ENCODE measurements around the gene CRYBA1. TPM values are rescaled to one million over a fixed set of nuclear protein-coding genes. Genes with fewer than 3 reads are reported as not detected.

Gene CRYBA1
- total RNA-seq, 2 donors from 2014 or later, result not detected

DNA sequence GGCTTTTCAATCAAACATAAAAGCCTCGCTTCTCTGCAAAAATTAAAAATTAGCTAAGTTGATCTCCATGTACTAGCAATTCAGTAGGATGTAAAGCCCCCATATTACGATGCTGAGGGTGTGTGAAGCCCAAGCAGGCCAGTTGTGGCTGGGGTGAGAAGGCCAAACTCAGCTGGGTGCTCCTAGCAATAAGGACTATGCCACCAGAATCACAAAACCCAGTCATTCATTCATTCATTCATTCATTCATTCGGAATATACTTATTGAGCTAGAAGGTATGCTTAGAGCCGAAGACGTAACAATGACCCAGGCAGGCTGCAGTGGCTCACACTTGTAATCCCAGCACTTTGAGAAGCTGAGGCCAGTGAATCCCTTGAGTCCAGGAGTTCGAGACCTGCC is 3.9 kb upstream of the CRYBA1 start:
- H3K9me3 ChIP-seq (ENCODE audit: control insufficient read depth, low read length, poor library complexity, severe bottlenecking), result no peaks in the 10 kb centered on the region
- DNase-seq, result no peak
- no peak for ATAC-seq
- peaks cover 3% of the 10 kb centered on the region for H3K4me1 Mint-ChIP-seq
- no peak overlapping the region for H3K27ac Mint-ChIP-seq
- no peak overlapping the region for H3K4me3 Mint-ChIP-seq
- no peaks in the 10 kb centered on the region for H3K27me3 Mint-ChIP-seq
- H3K36me3 Mint-ChIP-seq (ENCODE audit: low read depth), result no peaks in the 10 kb centered on the region

DNA sequence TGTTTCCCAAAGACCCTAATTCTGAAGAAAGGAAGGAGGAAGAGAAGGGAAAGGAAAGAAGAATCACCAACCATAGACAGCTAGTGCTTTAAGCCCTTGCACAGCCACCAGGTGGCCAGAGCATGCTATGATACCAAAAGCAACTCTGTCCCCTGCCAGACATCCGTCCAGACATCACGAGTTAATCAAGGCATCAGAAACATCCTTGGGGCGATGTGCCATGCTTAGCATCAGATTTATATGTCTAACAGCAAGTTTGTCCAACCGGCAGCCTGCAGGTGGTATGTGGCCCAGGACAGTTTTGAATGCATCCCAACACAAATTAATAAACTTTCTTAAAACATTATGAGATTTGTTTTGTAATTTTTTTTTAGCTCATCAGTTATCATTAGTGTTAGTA is 2.9 kb upstream of the CRYBA1 start:
- Mint-ChIP-seq H3K27ac (no peak overlapping the region), H3K4me1 (peaks cover 3% of the 10 kb centered on the region), H3K36me3 (ENCODE audit: low read depth) (no peaks in the 10 kb centered on the region), H3K27me3 (no peaks in the 10 kb centered on the region), H3K4me3 (no peak overlapping the region)
- no peak for DNase-seq
- no peak for ATAC-seq
- no peaks in the 10 kb centered on the region for H3K9me3 ChIP-seq (ENCODE audit: control insufficient read depth, low read length, poor library complexity, severe bottlenecking)

DNA sequence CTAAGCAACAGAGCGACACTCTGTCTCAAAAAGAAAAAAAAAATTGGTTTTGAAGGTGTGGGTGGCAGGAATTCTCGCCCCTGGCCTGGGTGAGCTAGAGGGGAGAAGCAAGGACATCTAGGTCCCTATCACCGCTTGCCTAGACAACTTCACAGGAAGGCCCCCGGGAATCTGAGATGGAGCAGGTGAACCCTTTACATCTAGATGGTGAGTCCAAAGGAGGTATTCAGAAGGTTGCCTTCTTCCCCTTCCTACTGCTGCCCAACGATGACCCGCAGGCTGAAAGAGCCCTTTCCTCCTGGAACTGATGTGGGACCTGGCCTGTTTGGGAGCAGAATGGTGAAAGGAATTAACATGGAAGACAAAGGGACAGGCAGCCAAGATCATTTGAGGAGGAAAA is 1.3 kb upstream of the CRYBA1 start:
- no peaks in the 10 kb centered on the region for H3K36me3 Mint-ChIP-seq (ENCODE audit: low read depth)
- H3K27ac Mint-ChIP-seq, result no peak overlapping the region
- no peak overlapping the region for H3K4me3 Mint-ChIP-seq
- DNase-seq, result no peak
- no peaks in the 10 kb centered on the region for H3K27me3 Mint-ChIP-seq
- peaks cover 3% of the 10 kb centered on the region for H3K4me1 Mint-ChIP-seq
- no peak for ATAC-seq
- H3K9me3 ChIP-seq (ENCODE audit: control insufficient read depth, low read length, poor library complexity, severe bottlenecking), result no peaks in the 10 kb centered on the region

GRCh38 chr17:29247219-29247618 is 560 bp downstream of the CRYBA1 start:
- H3K9me3 ChIP-seq (ENCODE audit: control insufficient read depth, low read length, poor library complexity, severe bottlenecking), result no peaks in the 10 kb centered on the region
- Mint-ChIP-seq H3K4me3 (no peak overlapping the region), H3K4me1 (peaks cover 5% of the 10 kb centered on the region), H3K27ac (peak overlapping the region; percentile 53), H3K36me3 (ENCODE audit: low read depth) (no peaks in the 10 kb centered on the region), H3K27me3 (no peaks in the 10 kb centered on the region)
- ATAC-seq (no peak), DNase-seq (no peak)

- Mint-ChIP-seq H3K27ac (no peak overlapping the region), H3K4me1 (peaks cover 9% of the 10 kb centered on the region), H3K36me3 (ENCODE audit: low read depth) (no peaks in the 10 kb centered on the region), H3K27me3 (no peaks in the 10 kb centered on the region), H3K4me3 (no peak overlapping the region)
- ATAC-seq (no peak), DNase-seq (no peak)
- H3K9me3 ChIP-seq (ENCODE audit: control insufficient read depth, low read length, poor library complexity, severe bottlenecking), result no peaks in the 10 kb centered on the region
Measured at GRCh38 chr17:29248845-29249244, 2.2 kb downstream of the CRYBA1 start.

DNA sequence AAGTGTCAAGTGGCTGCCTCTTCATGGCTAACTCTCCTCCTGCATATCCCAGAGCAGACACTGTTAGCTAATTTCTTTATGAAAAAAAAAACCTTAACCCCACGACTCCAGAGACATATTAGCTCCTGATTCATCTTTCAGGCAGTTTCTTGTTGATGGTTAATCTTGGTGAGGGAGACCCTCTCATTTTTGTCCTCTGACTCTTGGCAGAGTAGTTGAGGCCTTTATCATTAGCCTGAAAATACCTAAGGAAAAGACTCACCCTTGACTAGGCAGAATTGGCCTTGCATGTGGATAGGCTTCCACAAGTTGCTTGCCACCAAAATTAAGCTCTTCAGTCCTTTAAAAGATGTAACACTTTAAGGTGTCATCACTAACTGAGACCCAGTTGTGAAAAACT is 4.0 kb downstream of the CRYBA1 start:
- H3K4me1 Mint-ChIP-seq, result peaks cover 9% of the 10 kb centered on the region
- H3K9me3 ChIP-seq (ENCODE audit: control insufficient read depth, low read length, poor library complexity, severe bottlenecking), result no peaks in the 10 kb centered on the region
- ATAC-seq (no peak), DNase-seq (no peak)
- no peak overlapping the region for H3K4me3 Mint-ChIP-seq
- no peaks in the 10 kb centered on the region for H3K36me3 Mint-ChIP-seq (ENCODE audit: low read depth)
- no peak overlapping the region for H3K27ac Mint-ChIP-seq
- no peaks in the 10 kb centered on the region for H3K27me3 Mint-ChIP-seq

DNA sequence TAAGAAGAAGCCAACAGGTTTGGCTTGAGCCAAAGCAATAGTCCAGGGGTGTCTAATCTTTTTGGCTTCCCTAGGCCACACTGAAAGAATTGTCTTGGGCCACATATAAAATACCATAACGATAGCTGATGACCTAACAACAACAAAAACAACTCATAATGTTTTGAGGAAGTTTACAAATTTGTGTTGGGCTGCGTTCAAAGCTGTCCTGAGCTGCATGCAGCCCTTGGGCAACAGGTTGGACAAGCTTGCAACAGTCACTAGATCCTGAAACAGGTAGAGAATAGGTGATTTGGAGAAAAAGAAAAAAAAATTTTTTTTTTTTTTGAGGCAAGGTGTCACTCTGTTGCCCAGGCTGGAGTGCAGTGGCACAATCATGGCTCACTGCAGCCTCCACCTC is 4.5 kb downstream of the CRYBA1 start:
- Mint-ChIP-seq H3K36me3 (ENCODE audit: low read depth) (no peaks in the 10 kb centered on the region), H3K4me1 (peaks cover 9% of the 10 kb centered on the region), H3K27ac (no peak overlapping the region), H3K27me3 (no peaks in the 10 kb centered on the region), H3K4me3 (no peak overlapping the region)
- DNase-seq (no peak), ATAC-seq (no peak)
- H3K9me3 ChIP-seq (ENCODE audit: control insufficient read depth, low read length, poor library complexity, severe bottlenecking), result no peaks in the 10 kb centered on the region

DNA sequence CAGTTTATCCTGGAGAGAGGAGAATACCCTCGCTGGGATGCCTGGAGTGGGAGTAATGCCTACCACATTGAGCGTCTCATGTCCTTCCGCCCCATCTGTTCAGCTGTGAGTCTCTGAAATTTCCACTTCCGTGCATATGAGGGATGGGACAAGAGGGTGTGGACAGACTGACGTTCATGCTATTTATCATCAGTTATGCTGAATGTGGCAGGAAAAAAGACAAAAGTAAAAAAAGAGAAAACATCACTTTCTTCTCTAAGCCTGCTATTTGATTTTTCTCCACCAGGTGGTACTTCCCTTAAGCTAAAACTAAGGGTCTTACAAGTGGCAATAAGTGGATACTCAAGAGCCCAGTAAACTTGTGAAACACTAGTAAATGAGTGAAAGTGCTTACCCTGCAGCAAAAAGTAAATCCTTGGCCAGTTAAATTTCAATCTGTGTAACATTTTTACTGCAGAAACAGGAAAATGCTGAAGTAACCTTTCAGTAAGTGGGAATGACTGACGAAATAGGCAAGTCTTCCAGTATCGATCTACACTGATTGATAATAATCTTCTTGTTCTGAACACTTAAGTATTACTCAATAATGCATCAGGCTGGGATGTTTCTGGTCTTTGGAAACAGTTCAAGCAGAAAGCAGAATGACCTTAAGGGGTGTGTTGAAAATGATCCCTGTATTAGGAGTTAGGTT is 5.6 kb downstream of the CRYBA1 start:
- Mint-ChIP-seq H3K27me3 (no peaks in the 10 kb centered on the region), H3K4me3 (no peak overlapping the region), H3K36me3 (ENCODE audit: low read depth) (no peaks in the 10 kb centered on the region), H3K27ac (peak overlapping the region; percentile 8), H3K4me1 (peaks cover 12% of the 10 kb centered on the region)
- ATAC-seq (no peak), DNase-seq (no peak)
- no peaks in the 10 kb centered on the region for H3K9me3 ChIP-seq (ENCODE audit: control insufficient read depth, low read length, poor library complexity, severe bottlenecking)

DNA sequence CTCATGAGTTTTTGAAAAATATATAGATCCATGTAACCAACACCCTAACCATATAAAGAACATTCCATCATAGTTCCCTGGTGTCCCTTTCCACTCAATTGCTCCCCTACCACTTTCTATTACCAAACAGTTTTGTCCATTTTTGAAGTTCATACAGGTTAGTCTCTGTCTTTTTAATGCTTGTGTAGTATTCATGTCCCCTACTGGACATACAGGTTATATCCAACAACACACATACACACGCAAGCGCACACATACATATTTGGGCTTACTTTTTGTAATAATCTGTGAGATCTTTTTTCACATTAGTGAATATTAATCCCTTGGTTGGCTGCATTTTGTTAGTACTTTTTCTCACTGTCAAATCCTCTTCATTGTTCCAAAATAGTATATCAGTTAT is 6.4 kb downstream of the CRYBA1 start:
- ATAC-seq, result no peak
- no peaks in the 10 kb centered on the region for H3K27me3 Mint-ChIP-seq
- H3K36me3 Mint-ChIP-seq (ENCODE audit: low read depth), result no peaks in the 10 kb centered on the region
- no peak overlapping the region for H3K4me3 Mint-ChIP-seq
- H3K27ac Mint-ChIP-seq, result peak overlapping the region; percentile 8
- no peak for DNase-seq
- peaks cover 14% of the 10 kb centered on the region for H3K4me1 Mint-ChIP-seq
- no peaks in the 10 kb centered on the region for H3K9me3 ChIP-seq (ENCODE audit: control insufficient read depth, low read length, poor library complexity, severe bottlenecking)

GRCh38 chr17:29255926-29256522 is 9.4 kb downstream of the CRYBA1 start:
- Mint-ChIP-seq H3K36me3 (ENCODE audit: low read depth) (no peaks in the 10 kb centered on the region), H3K27me3 (no peaks in the 10 kb centered on the region), H3K27ac (peak overlapping the region; percentile 49), H3K4me3 (no peak overlapping the region), H3K4me1 (peaks cover 21% of the 10 kb centered on the region)
- ATAC-seq, result no peak
- H3K9me3 ChIP-seq (ENCODE audit: control insufficient read depth, low read length, poor library complexity, severe bottlenecking), result no peaks in the 10 kb centered on the region
- DNase-seq, result no peak

DNA sequence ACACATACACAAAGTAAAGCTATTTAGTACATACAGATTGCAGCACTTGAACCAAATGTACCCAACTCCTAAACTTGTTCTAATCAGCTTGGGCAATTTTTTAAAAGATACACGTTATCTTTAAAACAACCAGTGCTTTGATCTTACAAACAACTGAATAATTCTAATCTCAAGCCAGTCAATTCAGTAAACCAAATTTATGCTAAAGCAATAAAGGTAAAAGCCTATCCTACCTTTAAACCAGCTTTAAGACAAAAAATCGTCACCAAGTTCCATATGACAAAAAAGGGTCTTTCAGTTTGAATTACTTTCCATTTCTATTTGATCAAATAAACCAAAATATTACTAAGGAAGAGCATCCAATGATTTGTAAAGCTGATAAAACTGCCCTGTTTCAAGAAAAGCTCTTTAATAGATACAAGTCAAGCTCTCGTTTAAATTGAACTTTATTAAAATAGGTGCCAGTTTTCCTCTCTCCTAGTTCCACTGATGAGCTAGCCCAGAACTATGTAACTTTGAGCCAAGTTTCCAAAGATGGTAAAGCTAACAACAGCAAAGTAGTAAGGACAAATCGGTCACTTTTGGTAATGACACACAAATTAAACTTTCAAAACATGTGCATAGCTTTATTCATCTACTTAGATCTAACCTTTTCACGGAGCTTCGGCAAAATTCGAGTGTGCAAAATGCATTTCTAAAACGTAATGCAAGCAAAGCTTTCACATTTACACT is 10.2 kb downstream of the CRYBA1 start:
- H3K9me3 ChIP-seq (ENCODE audit: control insufficient read depth, low read length, poor library complexity, severe bottlenecking), result no peaks in the 10 kb centered on the region
- H3K4me3 Mint-ChIP-seq, result no peak overlapping the region
- H3K36me3 Mint-ChIP-seq (ENCODE audit: low read depth), result no peaks in the 10 kb centered on the region
- no peak for ATAC-seq
- no peak for DNase-seq
- peak overlapping the region; percentile 84 for H3K27ac Mint-ChIP-seq
- H3K4me1 Mint-ChIP-seq, result peaks cover 25% of the 10 kb centered on the region
- H3K27me3 Mint-ChIP-seq, result no peaks in the 10 kb centered on the region

DNA sequence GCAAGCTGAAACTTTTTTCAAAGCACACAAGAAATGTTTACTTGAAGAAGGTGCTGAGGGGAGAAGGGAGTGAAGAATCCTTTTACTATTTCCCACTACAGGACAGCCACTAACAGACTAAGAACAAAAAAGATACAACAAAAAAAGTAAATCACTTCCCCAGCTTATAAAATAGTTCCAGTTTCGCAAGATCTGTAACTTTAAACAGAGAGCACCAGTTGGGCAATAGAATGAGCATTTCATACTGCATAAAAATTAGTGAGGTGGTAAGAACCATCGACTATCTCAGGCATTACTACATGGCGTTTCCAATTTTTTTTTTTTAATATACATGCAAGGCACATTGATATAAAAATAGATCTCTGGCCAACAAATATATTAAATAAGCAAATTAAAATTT is 11.1 kb downstream of the CRYBA1 start:
- no peak for ATAC-seq
- H3K4me1 Mint-ChIP-seq, result peaks cover 22% of the 10 kb centered on the region
- H3K27ac Mint-ChIP-seq, result peak overlapping the region; percentile 84

GRCh38 chr17:29263916-29264315 is 17.3 kb downstream of the CRYBA1 start:
- no peak overlapping the region for H3K27ac Mint-ChIP-seq
- H3K4me3 Mint-ChIP-seq, result no peak overlapping the region
- H3K36me3 Mint-ChIP-seq (ENCODE audit: low read depth), result peaks cover 2% of the 10 kb centered on the region
- H3K9me3 ChIP-seq (ENCODE audit: control insufficient read depth, low read length, poor library complexity, severe bottlenecking), result no peaks in the 10 kb centered on the region
- no peaks in the 10 kb centered on the region for H3K27me3 Mint-ChIP-seq
- no peak for DNase-seq
- no peak for ATAC-seq
- H3K4me1 Mint-ChIP-seq, result peaks cover 16% of the 10 kb centered on the region

More for the DNA sequence above, 11.1 kb downstream of the CRYBA1 start:
- no peak for DNase-seq
- H3K27me3 Mint-ChIP-seq, result no peaks in the 10 kb centered on the region
- no peaks in the 10 kb centered on the region for H3K36me3 Mint-ChIP-seq (ENCODE audit: low read depth)
- no peaks in the 10 kb centered on the region for H3K9me3 ChIP-seq (ENCODE audit: control insufficient read depth, low read length, poor library complexity, severe bottlenecking)
- no peak overlapping the region for H3K4me3 Mint-ChIP-seq
